Gastroesophageal sphincter (tissue), 4 donors: Measurements from ENCODE around the gene SESN3. TPM values are rescaled to one million over a fixed set of nuclear protein-coding genes. Genes with fewer than 3 reads are reported as not detected.
"Not testable (repeated sequence)": the region's sequence is repeated elsewhere in the genome, so short reads cannot be mapped to it uniquely, and the experiment has no call there.

Experiments used
- ATAC-seq: fragments of 150-250 bp; one replicate; pipeline ENCODE4 v1.9.1; 2016; ENCODE audit warnings: mild to moderate bottlenecking, moderate library complexity
- H3K27ac ChIP-seq, 4 donors: fragments of 200-600 bp; sonication (generic) in 3 of 4; 1 replicate in 3 of 4; 2 replicates in 1 of 4; pipeline ENCODE4 v1.5.1; 2016 to 2019
- H3K27me3 ChIP-seq: fragments of 200-600 bp; sonication (generic); one replicate; pipeline ENCODE4 v1.5.1; 2019
- H3K36me3 ChIP-seq, 2 donors: fragments of 200-600 bp; sonication (generic); one replicate each; pipeline ENCODE4 v1.5.1; 2019; ENCODE audit warnings: control low read depth in 1 of 2
- H3K4me1 ChIP-seq, 3 donors: fragments of 200-600 bp; sonication (generic); 1 replicate in 2 of 3; 2 replicates in 1 of 3; pipeline ENCODE4 v1.5.1; 2016 to 2019; ENCODE audit warnings: control low read depth in 2 of 3
- H3K4me3 ChIP-seq, 2 donors: fragments of 200-600 bp; sonication (generic); one replicate each; pipeline ENCODE4 v1.5.1; 2019; ENCODE audit warnings: mild to moderate bottlenecking in 1 of 2, moderate library complexity in 1 of 2
- H3K9me3 ChIP-seq, 3 donors: fragments of 200-600 bp; sonication (generic); one replicate each; pipeline ENCODE4 v1.5.1; 2017 to 2019; ENCODE audit warnings: control low read depth in 2 of 3
- EP300 ChIP-seq: sonication (generic); formaldehyde crosslinking; IDR thresholded peaks from one replicate; pipeline ENCODE4 v1.6.1; 2017; ENCODE audit warnings: antibody characterized with exemption, mild to moderate bottlenecking
- POLR2A ChIP-seq, 2 donors: fragments of 450-650 bp; IDR thresholded peaks; one replicate each; pipeline ENCODE4 v1.6.1; 2017; ENCODE audit warnings: antibody characterized with exemption in 2 of 2, mild to moderate bottlenecking in 2 of 2, moderate library complexity in 1 of 2
- POLR2AphosphoS5 ChIP-seq: sonication (generic); formaldehyde crosslinking; IDR thresholded peaks from one replicate; pipeline ENCODE4 v1.6.1; 2017; ENCODE audit warnings: antibody characterized with exemption
- WGBS, 2 donors: methylation state at CpG; one replicate each; pipeline ENCODE4 v1.1.5; 2018; ENCODE audit warnings: low coverage in 1 of 2; 5-methylcytosine and 5-hydroxymethylcytosine counted together
- total RNA-seq, 4 donors: library from RNA; depleted of rRNA; stranded (reverse); fragments of >200 nt; gene quantifications; one replicate each; pipeline ENCODE4 v1.1.0, GENCODE V29; 2016
- TF ChIP-seq, protein P1 (sequence below), 4 experiments: fragments of 200-600 bp in 2 of 4; fragments of 450-650 bp in 2 of 4; sonication (generic) in 1 of 4; IDR thresholded peaks; one replicate each; pipeline ENCODE4 v1.5.1; 2017 to 2019; ENCODE audit warnings: antibody characterized with exemption in 4 of 4, mild to moderate bottlenecking in 2 of 4, moderate library complexity in 2 of 4

SESN3 gene
- total RNA-seq, 4 donors from 2014 or later: 24.5 to 32.8 (median 28.8) TPM

DNA sequence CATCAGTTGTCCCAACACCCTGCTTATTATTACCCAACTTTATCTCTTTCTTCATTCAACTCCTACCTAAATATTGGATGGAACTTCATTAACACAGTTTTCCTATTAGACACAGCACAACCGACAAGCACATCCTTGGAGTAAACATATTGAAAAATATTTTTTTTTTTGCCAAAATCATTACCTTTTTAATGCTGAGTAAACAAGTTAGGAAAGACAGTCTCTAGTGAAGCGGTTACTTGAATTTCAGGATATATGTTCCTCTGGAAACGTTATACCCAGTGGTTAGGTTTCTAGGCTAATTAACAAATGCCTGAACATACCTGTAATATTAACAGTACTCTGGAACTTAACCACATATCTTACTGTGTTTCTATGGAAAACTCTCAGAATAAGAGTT lies 11.4 kb downstream of the SESN3 start:
- H3K9me3 ChIP-seq: no peaks in the 10 kb centered on the region
- H3K36me3 ChIP-seq: no peaks in the 10 kb centered on the region
- H3K4me3 ChIP-seq: no peak overlapping the region
- no peaks in the 10 kb centered on the region for H3K27me3 ChIP-seq
- peaks cover 0 to 6% (median 3%) of the 10 kb centered on the region in 3 donors for H3K4me1 ChIP-seq
- no peak overlapping the region for H3K27ac ChIP-seq
- whole genome bisulfite sequencing, 2 donors: 91 to 95% methylated on average over 3 of the region's 3 CpGs
- ATAC-seq: no peak
- TF ChIP-seq, protein P1, sequence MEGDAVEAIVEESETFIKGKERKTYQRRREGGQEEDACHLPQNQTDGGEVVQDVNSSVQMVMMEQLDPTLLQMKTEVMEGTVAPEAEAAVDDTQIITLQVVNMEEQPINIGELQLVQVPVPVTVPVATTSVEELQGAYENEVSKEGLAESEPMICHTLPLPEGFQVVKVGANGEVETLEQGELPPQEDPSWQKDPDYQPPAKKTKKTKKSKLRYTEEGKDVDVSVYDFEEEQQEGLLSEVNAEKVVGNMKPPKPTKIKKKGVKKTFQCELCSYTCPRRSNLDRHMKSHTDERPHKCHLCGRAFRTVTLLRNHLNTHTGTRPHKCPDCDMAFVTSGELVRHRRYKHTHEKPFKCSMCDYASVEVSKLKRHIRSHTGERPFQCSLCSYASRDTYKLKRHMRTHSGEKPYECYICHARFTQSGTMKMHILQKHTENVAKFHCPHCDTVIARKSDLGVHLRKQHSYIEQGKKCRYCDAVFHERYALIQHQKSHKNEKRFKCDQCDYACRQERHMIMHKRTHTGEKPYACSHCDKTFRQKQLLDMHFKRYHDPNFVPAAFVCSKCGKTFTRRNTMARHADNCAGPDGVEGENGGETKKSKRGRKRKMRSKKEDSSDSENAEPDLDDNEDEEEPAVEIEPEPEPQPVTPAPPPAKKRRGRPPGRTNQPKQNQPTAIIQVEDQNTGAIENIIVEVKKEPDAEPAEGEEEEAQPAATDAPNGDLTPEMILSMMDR (IDR thresholded peaks at IDR 0.05): no peak
- TF ChIP-seq POLR2AphosphoS5 (no peak), EP300 (no peak), POLR2A (IDR thresholded peaks at IDR 0.05) (no peak)

DNA sequence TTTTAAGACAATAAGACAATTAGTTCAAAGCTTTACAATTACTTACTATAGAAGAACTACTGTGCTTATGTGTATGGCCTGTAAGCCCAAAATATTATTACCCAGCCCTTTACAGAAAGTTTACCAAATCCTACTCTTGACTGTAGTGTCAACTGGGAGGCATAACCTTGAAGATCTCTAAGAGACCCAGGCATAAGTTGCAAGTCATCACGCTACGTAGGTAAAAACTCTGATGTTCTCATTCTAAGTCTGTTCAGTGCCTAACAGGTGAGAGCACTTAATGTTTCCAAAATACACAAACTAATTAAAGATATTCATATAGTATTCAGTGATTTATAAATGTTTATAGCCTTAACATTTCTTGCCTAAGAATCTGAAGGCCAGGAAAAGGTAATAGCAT lies 12.9 kb downstream of the SESN3 start:
- Histone ChIP-seq H3K4me3 (no peak overlapping the region), H3K36me3 (no peaks in the 10 kb centered on the region), H3K4me1 (peaks cover 0 to 20% (median 3%) of the 10 kb centered on the region in 3 donors), H3K27ac (no peak overlapping the region), H3K9me3 (no peaks in the 10 kb centered on the region), H3K27me3 (no peaks in the 10 kb centered on the region)
- TF ChIP-seq POLR2A (IDR thresholded peaks at IDR 0.05) (no peak), POLR2AphosphoS5 (no peak), EP300 (no peak)
- TF ChIP-seq, protein P1 (IDR thresholded peaks at IDR 0.05): no peak
- 79 to 100% methylated on average over 2 of the region's 2 CpGs for WGBS, 2 donors
- no peak for ATAC-seq

DNA sequence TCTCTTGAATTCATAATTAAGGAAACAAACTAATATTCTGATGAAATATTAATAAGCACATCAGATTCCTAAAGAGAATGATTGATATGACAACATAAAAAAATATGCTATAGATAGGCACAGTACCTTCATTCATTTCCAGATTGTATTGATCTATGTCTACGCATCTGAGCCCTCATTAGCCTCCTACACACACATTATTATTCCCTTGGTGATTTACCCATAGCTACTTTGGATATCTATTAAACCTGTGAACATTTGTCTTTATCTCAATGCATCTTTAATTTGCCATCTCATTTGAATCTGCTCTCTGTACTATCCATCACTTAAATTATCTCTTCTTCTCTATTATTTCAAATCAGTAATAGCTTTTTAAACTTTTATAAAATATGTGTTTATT lies 18.4 kb downstream of the SESN3 start:
- H3K9me3 ChIP-seq: no peaks in the 10 kb centered on the region
- H3K27me3 ChIP-seq: no peaks in the 10 kb centered on the region
- no peak for ATAC-seq
- no peak overlapping the region for H3K27ac ChIP-seq
- H3K4me1 ChIP-seq: peaks cover 0 to 37% (median 3%) of the 10 kb centered on the region in 3 donors
- H3K4me3 ChIP-seq: no peak overlapping the region
- H3K36me3 ChIP-seq: peaks cover 0 to 4% of the 10 kb centered on the region in 2 donors
- TF ChIP-seq EP300 (no peak), POLR2A (IDR thresholded peaks at IDR 0.05) (no peak), POLR2AphosphoS5 (no peak)
- TF ChIP-seq, protein P1 (IDR thresholded peaks at IDR 0.05): no peak
- WGBS, 2 donors: 100% methylated on average over 1 of the region's 1 CpG

DNA sequence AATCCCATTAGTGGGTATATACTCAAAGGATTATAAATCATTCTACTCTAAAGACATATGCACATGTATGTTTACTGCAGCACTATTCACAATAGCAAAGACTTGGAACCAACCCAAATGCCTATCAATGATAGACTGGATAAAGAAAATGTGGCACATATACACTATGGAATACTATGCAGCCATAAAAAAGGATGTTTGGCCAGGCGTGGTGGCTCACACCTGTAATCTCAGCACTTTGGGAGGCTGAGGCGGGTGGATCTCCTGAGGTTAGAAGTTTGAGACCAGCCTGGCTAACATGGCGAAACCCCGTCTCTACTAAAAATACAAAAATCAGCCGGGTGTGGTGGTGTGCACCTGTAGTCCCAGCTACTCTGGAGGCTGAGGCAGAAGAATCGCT lies 21.5 kb downstream of the SESN3 start:
- 89% methylated on average over 2 of the region's 6 CpGs; no CpG with 5 or more reads in 1 of the 2 donors for WGBS, 2 donors
- H3K9me3 ChIP-seq, H3K36me3 ChIP-seq, H3K27me3 ChIP-seq, H3K4me3 ChIP-seq, H3K27ac ChIP-seq, ATAC-seq: not testable (repeated sequence)
- H3K4me1 ChIP-seq: peaks cover 0 to 30% (median 0%) of the 10 kb centered on the region in 3 donors

DNA sequence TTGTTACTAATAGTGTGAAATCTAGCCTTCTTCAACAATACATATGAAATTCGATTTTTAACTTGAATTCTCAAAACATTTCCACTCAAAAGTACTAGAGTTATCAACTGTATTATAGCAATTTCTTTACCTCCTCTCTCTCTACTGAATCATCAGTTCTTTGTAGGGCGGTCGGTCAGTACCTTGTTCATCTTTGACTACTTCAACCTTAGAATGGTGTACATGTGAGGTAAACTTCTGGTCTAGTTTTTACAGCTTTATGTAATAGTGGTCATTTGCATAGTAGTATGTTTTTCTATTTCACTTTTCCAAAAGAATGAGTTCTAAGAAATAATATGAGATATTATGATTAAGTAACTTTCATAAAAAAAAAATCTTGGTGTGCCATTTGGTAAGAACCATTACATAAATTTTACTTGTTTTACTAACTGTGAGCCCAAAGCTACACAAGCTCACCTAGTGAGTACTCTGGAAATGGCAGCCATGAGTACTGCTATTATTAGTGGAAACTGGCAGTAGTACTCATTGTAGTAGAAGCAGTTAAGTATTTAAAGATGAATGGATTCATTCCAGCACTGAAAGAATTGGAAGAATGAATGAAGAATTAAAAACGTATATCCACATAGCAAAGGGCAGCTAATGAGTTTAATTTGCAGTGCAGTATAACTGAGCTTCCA lies 30.1 kb downstream of the SESN3 start:
- WGBS, 2 donors: 77 to 78% methylated on average over 4 of the region's 4 CpGs
- Histone ChIP-seq H3K9me3 (no peaks in the 10 kb centered on the region), H3K4me3 (no peak overlapping the region), H3K27me3 (no peaks in the 10 kb centered on the region), H3K4me1 (no peaks in the 10 kb centered on the region), H3K27ac (no peak overlapping the region), H3K36me3 (no peaks in the 10 kb centered on the region)
- TF ChIP-seq, protein P1 (IDR thresholded peaks at IDR 0.05): no peak
- TF ChIP-seq POLR2AphosphoS5: no peak
- TF ChIP-seq EP300: no peak
- TF ChIP-seq POLR2A (IDR thresholded peaks at IDR 0.05): no peak
- no peak for ATAC-seq
